ENCODE measurements around the gene PANX2.
"Not testable (repeated sequence)": the region's sequence is repeated elsewhere in the genome, so short reads cannot be mapped to it uniquely, and the experiment has no call there.

The PANX2 gene

GRCh38 chr22:50197000-50197800 lies 26.7 kb downstream of the PANX2 start:
- in situ Hi-C loops (cut with MboI; ENCODE audit: low sequenced_read_pairs): no loop called here

GRCh38 chr22:50197856-50198623 lies 27.5 kb downstream of the PANX2 start:
- in situ Hi-C loops (cut with MboI; ENCODE audit: low sequenced_read_pairs): no loop called here

- in situ Hi-C loops (cut with MboI; ENCODE audit: low sequenced_read_pairs): no loop called here
Measured at GRCh38 chr22:50198624-50199017, 28.1 kb downstream of the PANX2 start.

GRCh38 chr22:50199251-50199721 lies 28.8 kb downstream of the PANX2 start:
- in situ Hi-C loops (cut with MboI; ENCODE audit: low sequenced_read_pairs): no loop called here

GRCh38 chr22:50199829-50200460 lies 29.4 kb downstream of the PANX2 start:
- in situ Hi-C loops (cut with MboI; ENCODE audit: low sequenced_read_pairs): no loop called here

- in situ Hi-C loops (cut with MboI; ENCODE audit: low sequenced_read_pairs): no loop called here
Measured at GRCh38 chr22:50200461-50201190, 30.1 kb downstream of the PANX2 start, which contains the start of gene SELENOO. Gene SELENOO (plus strand): TSS chr22:50201011. CDS start chr22:50201037, 26 bp downstream.

GRCh38 chr22:50201191-50202129 lies 30.9 kb downstream of the PANX2 start:
- in situ Hi-C loops (cut with MboI; ENCODE audit: low sequenced_read_pairs): no loop called here

GRCh38 chr22:50202130-50202666 lies 31.7 kb downstream of the PANX2 start:
- in situ Hi-C loops (cut with MboI; ENCODE audit: low sequenced_read_pairs): no loop called here

GRCh38 chr22:50203288-50203687 lies 32.8 kb downstream of the PANX2 start:
- in situ Hi-C loops (cut with MboI; ENCODE audit: low sequenced_read_pairs): no loop called here

- in situ Hi-C loops (cut with MboI; ENCODE audit: low sequenced_read_pairs): no loop called here
Measured at GRCh38 chr22:50204571-50204970, 34.0 kb downstream of the PANX2 start.

- in situ Hi-C loops (cut with MboI; ENCODE audit: low sequenced_read_pairs): not testable (repeated sequence)
Measured at GRCh38 chr22:50204998-50205397, 34.5 kb downstream of the PANX2 start.

GRCh38 chr22:50205781-50206569 lies 35.4 kb downstream of the PANX2 start:
- in situ Hi-C loops (cut with MboI; ENCODE audit: low sequenced_read_pairs): no loop called here

- in situ Hi-C loops (cut with MboI; ENCODE audit: low sequenced_read_pairs): no loop called here
Measured at GRCh38 chr22:50206599-50206998, 36.1 kb downstream of the PANX2 start.

- in situ Hi-C loops (cut with MboI; ENCODE audit: low sequenced_read_pairs): no loop called here
Measured at GRCh38 chr22:50207383-50208140, 37.0 kb downstream of the PANX2 start.

- in situ Hi-C loops (cut with MboI; ENCODE audit: low sequenced_read_pairs): no loop called here
Measured at GRCh38 chr22:50208430-50208938, 38.0 kb downstream of the PANX2 start.

- in situ Hi-C loops (cut with MboI; ENCODE audit: low sequenced_read_pairs): no loop called here
Measured at GRCh38 chr22:50208939-50209892, 38.7 kb downstream of the PANX2 start.

GRCh38 chr22:50209893-50210292 lies 39.4 kb downstream of the PANX2 start:
- in situ Hi-C loops (cut with MboI; ENCODE audit: low sequenced_read_pairs): no loop called here

Measured in hTERT RPE-1 (cell line).